ENCODE measurements around the gene SCN5A.

The SCN5A gene

GRCh38 chr3:38599886-38600285 lies 49.6 kb downstream of the SCN5A start:
- no peak for DNase-seq (ENCODE audit: low read depth)

- DNase-seq (ENCODE audit: low read depth) = no peak
Measured at GRCh38 chr3:38598791-38599190, 50.7 kb downstream of the SCN5A start.

GRCh38 chr3:38597502-38598060 lies 51.9 kb downstream of the SCN5A start:
- no peak for DNase-seq (ENCODE audit: low read depth)

GRCh38 chr3:38595393-38595792 lies 54.1 kb downstream of the SCN5A start:
- no peak for DNase-seq (ENCODE audit: low read depth)

- DNase-seq (ENCODE audit: low read depth) = no peak
Measured at GRCh38 chr3:38590521-38590920, 59.0 kb downstream of the SCN5A start.

- no peak for DNase-seq (ENCODE audit: low read depth)
Measured at GRCh38 chr3:38588995-38589937, 60.2 kb downstream of the SCN5A start.

GRCh38 chr3:38588371-38588971 lies 61.0 kb downstream of the SCN5A start:
- no peak for DNase-seq (ENCODE audit: low read depth)

GRCh38 chr3:38587548-38588131 lies 61.8 kb downstream of the SCN5A start:
- DNase-seq (ENCODE audit: low read depth) = no peak

GRCh38 chr3:38586546-38587520 lies 62.7 kb downstream of the SCN5A start:
- DNase-seq (ENCODE audit: low read depth) = no peak

GRCh38 chr3:38585791-38586420 lies 63.6 kb downstream of the SCN5A start:
- DNase-seq (ENCODE audit: low read depth) = no peak

GRCh38 chr3:38583688-38584087 lies 65.8 kb downstream of the SCN5A start:
- no peak for DNase-seq (ENCODE audit: low read depth)

GRCh38 chr3:38582941-38583645 lies 66.4 kb downstream of the SCN5A start:
- no peak for DNase-seq (ENCODE audit: low read depth)

- DNase-seq (ENCODE audit: low read depth) = no peak
Measured at GRCh38 chr3:38582316-38582715, 67.2 kb downstream of the SCN5A start.

GRCh38 chr3:38581774-38582173 lies 67.7 kb downstream of the SCN5A start:
- DNase-seq (ENCODE audit: low read depth) = no peak

- DNase-seq (ENCODE audit: low read depth) = no peak
Measured at GRCh38 chr3:38580450-38581382, 68.8 kb downstream of the SCN5A start.

GRCh38 chr3:38579551-38580449 lies 69.7 kb downstream of the SCN5A start:
- no peak for DNase-seq (ENCODE audit: low read depth)

GRCh38 chr3:38579141-38579540 lies 70.3 kb downstream of the SCN5A start:
- no peak for DNase-seq (ENCODE audit: low read depth)

GRCh38 chr3:38578551-38578950 lies 70.9 kb downstream of the SCN5A start:
- no peak for DNase-seq (ENCODE audit: low read depth)
